NCI-H2081 treated with DMSO at 0.1 percent for 48 hours (cell line): ENCODE measurements around the gene KRTAP9-9.
"Not testable (repeated sequence)": the region's sequence is repeated elsewhere in the genome, so short reads cannot be mapped to it uniquely, and the experiment has no call there.

Experiments
- DNase-seq: peaks from one replicate; lab custom pipeline; 2025; lab: John Stamatoyannopoulos, UW

KRTAP9-9 gene

GRCh38 chr17:41255381-41256290 lies at the start of gene KRTAP9-9:
Gene KRTAP9-9 (plus strand): TSS chr17:41255384.
- DNase-seq: not testable (repeated sequence)

- no peak for DNase-seq
Observed at GRCh38 chr17:41211845-41212466, 43.2 kb upstream of the KRTAP9-9 start.

- no peak for DNase-seq
Observed at GRCh38 chr17:41212524-41213169, 42.5 kb upstream of the KRTAP9-9 start.

GRCh38 chr17:41215681-41216080 lies 39.5 kb upstream of the KRTAP9-9 start:
- DNase-seq: no peak

GRCh38 chr17:41223821-41224220 lies 31.4 kb upstream of the KRTAP9-9 start:
- no peak for DNase-seq

- DNase-seq: no peak
Observed at GRCh38 chr17:41226051-41226450, 29.1 kb upstream of the KRTAP9-9 start.

- DNase-seq: not testable (repeated sequence)
Observed at GRCh38 chr17:41226598-41227095, 28.5 kb upstream of the KRTAP9-9 start, which contains the start of gene KRTAP9-2. Gene KRTAP9-2 (plus strand): TSS chr17:41226648. CDS start chr17:41226655, 7 bp downstream.

GRCh38 chr17:41230094-41230493 lies 25.1 kb upstream of the KRTAP9-9 start:
- no peak for DNase-seq

- no peak for DNase-seq
Observed at GRCh38 chr17:41231731-41232130, 23.5 kb upstream of the KRTAP9-9 start.

GRCh38 chr17:41232399-41233105 lies 22.6 kb upstream of the KRTAP9-9 start, which contains the start of gene KRTAP9-3:
Gene KRTAP9-3 (plus strand): TSS chr17:41232449. CDS start chr17:41232502, 53 bp downstream.
- DNase-seq: not testable (repeated sequence)

- DNase-seq: not testable (repeated sequence)
Observed at GRCh38 chr17:41237116-41237515, 18.1 kb upstream of the KRTAP9-9 start.

GRCh38 chr17:41237949-41238437 lies 17.2 kb upstream of the KRTAP9-9 start, which contains the start of gene KRTAP9-8:
Gene KRTAP9-8 (plus strand): TSS chr17:41237999. CDS start chr17:41238052, 53 bp downstream.
- not testable (repeated sequence) for DNase-seq

GRCh38 chr17:41246995-41247787 lies 8.0 kb upstream of the KRTAP9-9 start:
- not testable (repeated sequence) for DNase-seq

- not testable (repeated sequence) for DNase-seq
Observed at GRCh38 chr17:41249637-41250240, 5.4 kb upstream of the KRTAP9-9 start, which contains the start of gene KRTAP9-4. Gene KRTAP9-4 (plus strand): TSS chr17:41249687. CDS start chr17:41249721, 34 bp downstream.

- DNase-seq: no peak
Observed at GRCh38 chr17:41251261-41251660, 3.9 kb upstream of the KRTAP9-9 start.

GRCh38 chr17:41254861-41255260 lies 323 bp upstream of the KRTAP9-9 start:
- no peak for DNase-seq

- no peak for DNase-seq
Observed at GRCh38 chr17:41256291-41256685, 1.1 kb downstream of the KRTAP9-9 start.

GRCh38 chr17:41258406-41258805 lies 3.2 kb downstream of the KRTAP9-9 start:
- DNase-seq: no peak

GRCh38 chr17:41263212-41263611 lies 8.0 kb downstream of the KRTAP9-9 start:
- no peak for DNase-seq

- DNase-seq: no peak
Observed at GRCh38 chr17:41264599-41264998, 9.4 kb downstream of the KRTAP9-9 start.
